Fibroblast of upper back skin (primary cell): ENCODE results near the gene RPL41.
A peak's percentile ranks its signal among the peaks of the same experiment; 100 is the strongest.
"Not testable (repeated sequence)": the region's sequence is repeated elsewhere in the genome, so short reads cannot be mapped to it uniquely, and the experiment has no call there.

ENCODE experiments used
- DNase-seq: peaks from one replicate; pipeline ENCODE4 v3.0.0-alpha.2; 2013

Gene RPL41

DNA sequence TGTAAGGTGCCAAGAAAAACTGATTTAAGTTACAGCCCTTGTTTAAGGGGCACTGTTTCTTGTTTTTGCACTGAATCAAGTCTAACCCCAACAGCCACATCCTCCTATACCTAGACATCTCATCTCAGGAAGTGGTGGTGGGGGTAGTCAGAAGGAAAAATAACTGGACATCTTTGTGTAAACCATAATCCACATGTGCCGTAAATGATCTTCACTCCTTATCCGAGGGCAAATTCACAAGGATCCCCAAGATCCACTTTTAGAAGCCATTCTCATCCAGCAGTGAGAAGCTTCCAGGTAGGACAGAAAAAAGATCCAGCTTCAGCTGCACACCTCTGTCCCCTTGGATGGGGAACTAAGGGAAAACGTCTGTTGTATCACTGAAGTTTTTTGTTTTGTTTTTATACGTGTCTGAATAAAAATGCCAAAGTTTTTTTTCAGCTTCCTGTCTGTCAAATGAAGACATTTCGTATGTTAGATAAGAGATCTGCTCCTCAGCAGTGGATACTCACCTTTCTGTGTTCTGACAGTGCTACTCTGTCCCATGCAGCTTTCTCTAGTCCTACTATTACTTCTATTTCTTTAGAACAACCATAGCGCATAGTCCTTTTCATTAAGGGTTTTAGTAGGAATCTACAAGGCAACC, 13.2 kb upstream of the RPL41 start:
- DNase-seq: no peak

DNA sequence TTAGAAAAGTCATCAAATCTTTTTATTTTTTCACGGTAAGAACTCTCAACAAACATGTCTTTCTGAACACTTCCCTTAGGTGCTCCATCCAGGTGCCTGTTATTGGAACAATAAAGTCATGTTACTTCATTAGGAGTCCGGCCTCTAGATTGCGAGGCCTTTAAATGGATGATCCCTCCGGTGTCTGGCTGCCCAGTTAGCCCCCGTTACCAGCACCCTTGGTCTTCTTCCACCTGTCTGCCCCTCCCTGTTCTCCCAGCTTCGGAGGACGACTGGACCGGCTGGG, 12.7 kb upstream of the RPL41 start:
- DNase-seq: no peak

DNA sequence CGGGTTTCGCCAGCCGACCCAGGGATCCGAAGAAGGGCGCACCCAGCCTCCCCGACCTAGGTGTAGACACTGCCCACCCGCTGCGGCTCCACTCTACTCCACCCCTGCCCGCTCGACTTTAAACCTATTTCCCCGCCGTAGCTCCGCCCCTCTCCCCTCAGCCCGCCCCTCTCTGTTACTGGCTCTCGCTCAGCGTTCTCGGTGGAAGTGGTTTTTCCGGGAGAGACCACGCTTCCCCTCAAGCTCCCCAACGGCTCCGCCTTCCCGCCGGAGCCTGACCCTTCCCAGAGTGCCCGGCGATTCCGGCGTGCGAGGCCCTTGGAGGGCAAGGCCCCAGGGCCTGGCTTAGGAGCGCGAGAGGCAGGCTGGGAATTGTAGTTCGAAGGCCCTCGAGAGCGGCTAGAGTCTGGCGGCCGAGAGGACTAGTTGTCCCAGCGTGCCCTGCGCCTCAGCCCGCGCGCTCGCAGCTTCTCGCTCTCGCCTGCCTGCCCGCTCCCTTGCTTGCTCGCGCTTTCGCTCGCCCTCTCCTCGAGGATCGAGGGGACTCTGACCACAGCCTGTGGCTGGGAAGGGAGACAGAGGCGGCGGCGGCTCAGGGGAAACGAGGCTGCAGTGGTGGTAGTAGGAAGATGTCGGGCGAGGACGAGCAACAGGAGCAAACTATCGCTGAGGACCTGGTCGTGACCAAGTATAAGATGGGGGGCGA, 12.2 kb upstream of the RPL41 start, which contains the start of gene PA2G4:
TSS of gene PA2G4 (plus strand) at position 451 of the 706 bp plus-strand sequence. CDS start at position 630, 179 bp downstream.
- peak; percentile 99 for DNase-seq

DNA sequence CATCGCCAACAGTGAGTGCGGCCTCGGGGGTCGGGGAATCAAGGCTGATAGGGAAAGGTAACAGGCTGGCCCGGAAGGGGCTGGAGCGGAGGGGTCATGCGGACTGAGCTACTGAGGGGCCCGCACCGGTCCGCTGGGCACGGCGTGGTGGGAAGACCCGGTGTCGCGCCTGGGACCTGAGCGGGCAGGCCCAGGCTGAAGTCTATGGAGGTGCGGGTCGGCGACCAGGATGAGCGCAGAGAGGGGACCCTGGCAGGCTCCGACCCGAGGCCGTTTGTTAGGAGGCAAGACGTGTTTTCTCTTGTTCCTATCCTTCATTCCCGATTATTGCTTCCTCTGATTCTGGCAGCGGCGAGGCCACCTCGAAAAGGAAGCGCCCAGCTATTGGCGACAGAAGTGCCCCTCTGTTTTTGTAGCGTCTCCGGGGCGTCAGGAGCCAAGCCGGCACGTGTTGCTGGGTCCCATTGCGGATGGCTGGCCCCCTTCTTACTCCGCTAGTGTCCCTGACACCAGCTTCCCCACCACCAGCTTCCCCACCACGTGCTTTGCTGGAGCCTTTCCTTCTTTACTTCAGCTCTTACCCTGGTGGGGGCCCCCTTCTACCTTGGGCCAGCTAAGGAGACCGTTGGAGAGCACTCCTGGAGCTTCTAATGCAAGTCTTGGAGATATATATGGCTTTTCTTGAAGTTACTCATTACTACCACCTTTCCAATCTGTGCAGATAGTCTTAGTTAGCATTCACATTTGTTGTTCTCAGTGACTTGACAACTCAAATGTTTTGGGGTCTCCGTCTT, 11.4 kb upstream of the RPL41 start:
- DNase-seq: no peak

DNA sequence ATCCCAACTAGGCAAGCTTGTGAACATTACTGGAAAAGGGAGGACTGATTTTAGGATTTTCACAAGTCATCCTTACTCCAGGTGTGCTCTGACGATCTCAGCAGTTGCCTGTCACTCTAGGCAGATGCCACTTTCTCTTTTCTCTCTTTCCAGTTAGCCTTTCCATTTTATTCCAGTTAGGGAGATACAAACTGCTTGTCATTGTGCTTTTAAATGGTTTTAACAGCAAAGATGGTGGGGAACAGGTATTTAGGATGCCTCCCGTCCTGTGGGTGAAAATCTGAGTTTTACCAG, 10.9 kb upstream of the RPL41 start:
- no peak for DNase-seq

DNA sequence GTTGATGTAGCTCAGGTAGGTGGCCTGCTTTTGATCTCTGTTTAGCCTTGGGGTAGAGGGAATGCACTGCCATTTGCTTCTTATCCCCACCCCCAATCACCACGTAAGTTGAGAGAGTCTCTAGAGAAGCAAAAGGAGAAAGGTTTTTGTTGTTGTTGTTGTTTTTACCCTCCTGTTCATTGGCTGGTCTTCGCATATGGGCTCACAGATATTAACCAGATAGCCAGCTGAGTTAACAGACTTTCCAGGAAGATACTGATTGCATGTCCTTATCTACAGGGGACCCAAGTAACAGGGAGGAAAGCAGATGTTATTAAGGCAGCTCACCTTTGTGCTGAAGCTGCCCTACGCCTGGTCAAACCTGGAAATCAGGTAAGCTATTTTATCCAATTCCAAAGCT, 9.2 kb upstream of the RPL41 start:
- no peak for DNase-seq

DNA sequence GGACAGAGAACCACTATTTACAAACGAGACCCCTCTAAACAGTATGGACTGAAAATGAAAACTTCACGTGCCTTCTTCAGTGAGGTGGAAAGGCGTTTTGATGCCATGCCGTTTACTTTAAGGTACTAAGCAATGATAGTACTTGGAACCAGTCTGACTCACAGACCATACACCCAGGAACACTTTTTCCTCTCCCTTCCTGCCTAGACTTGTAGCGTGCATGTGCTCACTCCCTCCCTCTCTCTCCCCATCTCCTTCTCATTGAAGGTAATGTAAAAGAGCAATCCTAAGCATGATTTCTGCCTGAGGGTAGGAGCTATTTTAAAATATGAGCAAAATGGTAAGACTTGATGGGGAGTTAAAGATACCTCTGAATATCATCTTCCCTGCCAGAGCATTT, 5.9 kb upstream of the RPL41 start:
- no peak for DNase-seq

DNA sequence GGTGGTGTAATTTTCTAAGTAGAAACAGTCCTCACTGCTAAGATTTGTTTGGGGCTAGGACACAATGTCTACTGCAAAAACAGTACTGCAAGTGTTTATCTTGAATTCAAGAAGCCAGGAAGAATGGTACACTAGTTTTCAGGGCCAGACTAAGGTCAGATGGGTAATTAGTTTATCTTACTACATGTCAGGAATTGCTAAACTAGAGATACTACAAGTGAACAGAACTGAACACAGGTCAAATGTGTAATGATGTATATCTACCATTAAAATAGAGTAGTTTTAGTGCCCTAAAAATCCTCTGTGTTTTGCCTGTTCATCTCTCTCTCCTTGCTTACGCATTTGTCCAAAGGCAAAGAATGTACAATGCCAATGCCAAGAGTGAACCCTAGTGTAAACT, 2.3 kb upstream of the RPL41 start:
- DNase-seq: no peak

DNA sequence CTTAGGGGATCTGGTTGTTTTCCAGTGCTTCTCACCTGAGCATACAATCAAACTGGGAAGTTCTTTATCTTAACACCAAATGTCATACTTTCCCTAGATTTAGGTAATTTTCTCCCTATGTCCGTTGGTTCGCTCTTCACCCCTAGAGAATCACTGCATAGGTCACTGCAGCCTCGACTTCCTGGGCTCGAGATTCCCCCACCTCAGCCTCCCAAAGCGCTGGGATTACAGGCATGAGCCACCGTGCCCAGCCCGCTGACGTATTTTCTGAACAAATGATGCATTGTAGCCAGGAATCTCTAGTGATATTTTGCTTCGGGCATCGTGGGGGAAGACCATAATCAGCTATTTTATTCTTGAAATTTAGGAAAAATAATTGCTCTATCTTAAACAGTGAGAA, 1.1 kb upstream of the RPL41 start:
- DNase-seq: no peak

DNA sequence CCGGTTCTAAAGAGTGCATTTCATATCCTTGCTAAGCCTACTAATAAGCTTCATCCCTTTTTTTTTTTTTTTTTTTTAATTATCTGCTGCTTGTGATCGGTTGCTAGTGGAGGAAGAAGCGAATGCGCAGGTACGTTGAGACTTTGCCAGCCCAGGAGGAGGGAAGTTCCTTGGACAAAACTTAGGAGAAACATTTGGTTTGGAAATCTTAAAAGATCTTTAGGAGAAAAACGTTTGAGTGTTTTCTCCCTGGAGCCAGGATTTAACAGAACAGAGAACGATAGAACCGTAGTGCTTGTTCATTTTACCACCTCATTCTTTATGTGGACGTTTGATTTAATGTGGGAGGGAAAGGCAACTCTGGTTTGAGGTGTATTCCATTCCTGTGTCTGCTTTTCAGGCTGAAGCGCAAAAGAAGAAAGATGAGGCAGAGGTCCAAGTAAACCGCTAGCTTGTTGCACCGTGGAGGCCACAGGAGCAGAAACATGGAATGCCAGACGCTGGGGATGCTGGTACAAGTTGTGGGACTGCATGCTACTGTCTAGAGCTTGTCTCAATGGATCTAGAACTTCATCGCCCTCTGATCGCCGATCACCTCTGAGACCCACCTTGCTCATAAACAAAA, 761 bp downstream of the RPL41 start:
- DNase-seq: not testable (repeated sequence)

DNA sequence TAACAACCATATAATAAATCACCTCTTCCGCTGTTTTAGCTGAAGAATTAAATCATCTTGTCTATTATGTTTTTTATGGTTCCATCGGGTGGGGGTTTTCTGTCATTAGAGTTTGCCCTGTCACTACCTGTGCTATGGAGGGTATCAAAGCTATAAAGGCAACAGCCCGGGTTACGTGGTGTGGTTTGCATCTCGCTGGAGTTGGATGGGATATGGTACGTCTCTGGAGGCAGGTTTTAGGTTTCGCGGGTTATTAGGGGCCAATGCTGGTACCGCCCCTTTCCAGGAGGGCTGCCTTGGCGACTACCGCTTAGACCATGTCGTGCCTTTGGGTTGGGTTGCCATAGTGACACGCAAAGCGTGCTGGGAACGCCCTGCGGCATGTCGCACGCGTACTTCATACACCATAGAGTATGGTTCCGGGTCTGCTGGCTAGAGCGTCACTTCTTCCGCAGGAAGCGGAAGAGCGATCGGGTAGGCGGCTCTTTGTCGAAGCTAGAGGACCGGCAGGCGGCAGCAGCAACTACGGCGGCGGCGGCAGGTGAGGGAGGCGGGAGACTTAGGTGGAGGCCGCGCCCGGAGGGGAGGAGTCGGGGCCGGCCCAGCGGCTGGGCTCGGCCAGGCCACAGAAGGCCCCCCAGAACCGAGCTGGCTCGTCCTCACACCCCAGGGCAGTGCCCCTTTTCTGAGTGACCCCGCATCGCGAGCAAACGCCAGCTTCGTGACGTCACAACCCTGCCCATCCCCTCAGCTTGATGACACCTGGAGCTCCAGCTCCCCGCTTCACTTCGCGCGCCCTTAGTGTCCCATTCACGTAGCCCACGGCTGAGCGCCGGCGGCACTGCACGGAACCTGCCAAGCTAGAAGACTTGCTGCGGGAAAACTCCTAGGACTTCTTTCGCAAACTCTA, 1.6 kb downstream of the RPL41 start, which contains the start of gene ZC3H10:
TSS of gene ZC3H10 (plus strand) at position 489 of the 910 bp plus-strand sequence. CDS start 2,297 bp downstream, outside the sequence.
- peak; percentile 99 for DNase-seq

DNA sequence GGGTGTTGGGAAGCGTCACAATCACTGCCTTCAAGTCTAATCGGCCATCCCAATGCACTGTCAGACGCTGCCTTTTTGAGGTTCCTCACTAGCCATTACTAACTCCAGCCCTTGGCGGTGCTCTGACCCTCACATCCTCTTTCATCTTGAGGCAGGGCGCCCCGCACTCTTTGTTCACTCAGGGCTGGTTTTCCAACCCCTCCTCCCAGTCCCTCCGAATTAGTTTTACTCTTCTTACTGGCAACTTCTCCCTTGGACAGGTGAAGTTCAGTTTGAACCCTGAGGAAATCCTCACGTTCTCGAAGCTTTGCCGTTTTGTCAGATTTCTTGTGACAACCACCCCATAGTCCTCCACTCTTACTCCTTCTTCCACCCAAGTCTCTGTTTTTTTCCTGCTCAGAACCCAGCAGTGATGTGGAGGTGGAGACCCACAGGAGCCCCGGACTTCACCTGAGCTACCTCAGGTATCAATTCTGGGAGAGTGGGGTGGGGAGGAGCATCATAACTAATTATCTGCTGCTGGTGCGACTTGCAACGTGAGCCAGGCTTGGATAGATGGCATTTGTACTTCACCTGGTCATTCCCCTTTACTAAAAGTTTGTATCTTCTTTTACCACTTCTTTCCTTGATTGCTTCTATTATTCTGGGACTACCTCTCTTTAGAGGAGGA, 2.4 kb downstream of the RPL41 start:
- DNase-seq: no peak

DNA sequence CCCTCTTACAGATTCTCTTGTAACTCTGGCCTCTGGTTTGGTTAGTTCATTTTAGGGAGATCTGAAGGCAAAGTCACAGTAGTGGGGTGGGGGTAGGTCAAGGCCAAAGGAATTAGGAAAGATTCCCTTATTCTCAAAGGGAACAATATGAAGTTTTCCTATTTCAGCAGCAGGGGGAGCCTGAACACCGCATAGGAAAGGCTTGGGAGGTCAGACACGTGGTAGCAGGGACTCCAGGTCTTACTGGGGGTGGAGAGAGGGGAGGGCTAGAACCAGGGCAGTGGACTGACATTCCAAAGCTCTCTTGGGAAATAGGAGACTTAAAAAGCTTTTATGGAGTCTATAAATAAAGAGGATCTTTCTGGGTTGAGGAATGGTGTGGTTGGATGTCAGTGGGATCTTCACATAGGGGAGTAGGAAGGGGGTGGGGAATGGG, 2.9 kb downstream of the RPL41 start:
- peak; percentile 95 for DNase-seq

DNA sequence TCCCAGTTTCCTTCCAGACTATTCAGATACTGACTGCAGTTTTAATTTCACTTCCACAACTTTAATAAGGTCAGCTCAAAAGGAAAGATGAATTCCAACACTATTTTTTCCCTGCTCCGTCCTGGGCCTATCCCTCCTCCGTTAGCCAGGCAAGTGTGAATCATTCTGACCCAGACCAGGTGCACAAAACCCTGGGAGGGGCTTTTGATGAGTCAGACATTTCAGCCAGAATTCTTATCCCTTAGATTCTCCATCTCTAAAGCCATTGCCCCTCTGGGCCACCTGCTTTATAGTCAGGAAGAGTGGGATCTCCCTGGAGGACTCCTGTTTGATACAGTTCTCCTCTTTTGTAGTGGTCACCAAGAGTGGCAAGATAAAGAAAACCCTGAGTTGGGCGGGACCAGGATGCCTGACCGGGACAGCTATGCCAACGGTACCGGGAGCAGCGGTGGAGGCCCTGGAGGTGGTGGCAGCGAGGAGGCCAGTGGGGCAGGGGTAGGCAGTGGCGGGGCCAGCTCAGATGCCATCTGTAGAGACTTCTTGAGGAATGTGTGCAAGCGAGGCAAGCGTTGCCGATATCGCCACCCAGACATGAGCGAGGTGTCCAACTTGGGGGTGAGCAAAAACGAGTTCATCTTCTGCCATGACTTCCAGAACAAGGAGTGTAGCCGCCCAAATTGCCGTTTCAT, 3.9 kb downstream of the RPL41 start:
- DNase-seq: no peak

DNA sequence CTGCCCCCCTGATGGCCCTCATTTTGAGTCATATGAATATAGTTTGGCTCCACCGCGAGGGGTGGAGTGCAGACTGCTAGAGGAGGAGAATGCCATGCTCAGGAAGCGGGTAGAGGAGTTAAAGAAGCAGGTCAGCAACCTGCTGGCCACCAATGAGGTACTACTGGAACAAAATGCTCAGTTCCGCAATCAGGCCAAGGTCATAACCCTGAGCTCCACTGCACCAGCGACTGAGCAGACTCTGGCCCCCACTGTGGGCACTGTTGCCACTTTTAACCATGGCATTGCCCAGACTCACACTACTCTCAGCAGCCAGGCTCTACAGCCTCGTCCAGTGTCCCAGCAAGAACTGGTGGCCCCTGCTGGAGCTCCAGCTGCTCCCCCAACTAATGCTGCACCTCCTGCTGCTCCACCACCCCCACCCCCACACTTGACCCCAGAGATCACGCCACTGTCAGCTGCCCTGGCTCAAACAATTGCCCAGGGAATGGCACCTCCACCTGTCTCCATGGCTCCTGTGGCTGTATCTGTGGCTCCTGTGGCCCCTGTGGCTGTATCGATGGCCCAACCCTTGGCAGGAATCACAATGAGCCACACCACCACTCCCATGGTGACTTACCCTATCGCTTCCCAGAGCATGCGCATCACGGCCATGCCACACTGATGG, 4.9 kb downstream of the RPL41 start:
- DNase-seq: no peak

DNA sequence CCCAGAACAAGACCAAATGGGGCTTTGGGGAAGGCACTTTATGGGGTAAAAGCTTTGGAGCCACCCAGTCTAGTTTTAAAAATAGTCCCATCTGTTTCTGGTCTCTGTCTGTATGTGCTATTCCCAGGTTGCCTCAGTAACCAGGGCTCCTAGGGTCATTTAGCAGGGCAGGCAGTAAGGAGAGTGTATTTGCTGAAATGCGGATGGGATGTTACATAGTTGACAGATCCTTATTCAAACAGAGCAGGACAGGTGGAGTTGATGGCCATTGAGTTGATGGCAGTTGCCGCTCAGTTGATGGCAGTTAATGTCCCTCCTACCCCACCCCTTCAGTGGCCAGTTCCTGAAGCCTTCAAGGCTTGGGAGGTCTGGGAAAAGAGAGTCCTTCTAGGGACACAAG, 6.2 kb downstream of the RPL41 start:
- no peak for DNase-seq

DNA sequence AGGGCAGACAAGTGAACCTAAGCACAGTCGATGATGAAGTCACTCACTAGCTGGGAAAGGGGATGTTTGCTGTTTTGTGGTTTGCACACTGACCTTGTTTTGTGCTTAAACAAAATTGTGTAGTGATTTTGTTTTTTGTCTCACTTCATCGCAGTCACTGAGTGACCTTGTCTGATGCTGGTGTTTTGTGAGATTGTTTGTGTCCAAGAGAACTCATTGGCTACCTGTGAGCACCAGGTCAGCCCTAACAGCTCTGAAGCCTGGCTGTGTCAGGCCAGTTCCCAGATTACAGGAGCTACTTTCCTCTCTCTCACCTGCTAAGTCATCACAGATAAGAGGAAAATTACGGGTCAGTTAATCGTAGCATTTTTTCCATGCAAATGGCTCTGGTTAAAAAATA, 7.7 kb downstream of the RPL41 start:
- no peak for DNase-seq

DNA sequence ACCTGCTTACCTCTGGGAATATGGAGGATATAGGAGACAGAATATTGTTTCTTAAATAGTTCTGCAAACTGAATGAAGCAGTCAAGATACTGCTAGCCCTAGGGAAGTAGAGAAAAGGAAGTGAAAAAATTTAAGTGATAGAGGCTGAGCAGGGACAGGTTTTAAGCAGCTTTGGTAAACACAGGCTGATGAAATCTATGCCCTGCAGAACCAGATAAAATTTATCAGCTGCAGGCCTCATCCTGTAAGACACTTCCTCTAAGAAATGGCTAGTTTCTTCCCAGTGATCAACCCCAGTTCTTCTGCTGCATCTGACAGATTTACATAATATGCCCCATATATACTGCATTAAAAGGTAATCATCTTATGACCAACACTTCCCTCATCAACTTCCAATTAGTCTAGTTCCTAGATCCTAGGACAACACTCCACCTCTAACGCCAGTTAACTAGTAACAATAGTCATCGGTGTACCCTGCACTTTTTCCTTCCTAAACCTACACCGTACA, 10.4 kb downstream of the RPL41 start:
- DNase-seq: no peak

DNA sequence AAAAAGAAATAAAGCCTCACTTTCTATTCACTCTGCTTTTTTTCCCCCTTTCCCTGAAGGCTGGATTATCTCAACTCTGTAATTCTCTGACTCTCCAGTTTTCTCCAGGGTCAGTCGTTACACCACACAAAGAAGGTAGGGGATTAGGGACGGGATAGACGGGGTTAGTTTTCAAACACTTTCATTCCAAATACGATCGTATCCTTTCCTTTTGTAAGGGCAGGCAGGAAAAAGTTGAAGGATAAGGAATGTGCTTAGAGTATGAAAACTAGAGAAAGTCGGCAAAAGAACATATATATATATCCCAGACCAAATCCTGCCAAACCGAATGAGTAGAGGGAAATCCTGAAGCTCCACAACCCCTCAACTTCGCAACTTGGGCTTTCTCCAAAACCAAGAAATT, 11.1 kb downstream of the RPL41 start:
- no peak for DNase-seq

DNA sequence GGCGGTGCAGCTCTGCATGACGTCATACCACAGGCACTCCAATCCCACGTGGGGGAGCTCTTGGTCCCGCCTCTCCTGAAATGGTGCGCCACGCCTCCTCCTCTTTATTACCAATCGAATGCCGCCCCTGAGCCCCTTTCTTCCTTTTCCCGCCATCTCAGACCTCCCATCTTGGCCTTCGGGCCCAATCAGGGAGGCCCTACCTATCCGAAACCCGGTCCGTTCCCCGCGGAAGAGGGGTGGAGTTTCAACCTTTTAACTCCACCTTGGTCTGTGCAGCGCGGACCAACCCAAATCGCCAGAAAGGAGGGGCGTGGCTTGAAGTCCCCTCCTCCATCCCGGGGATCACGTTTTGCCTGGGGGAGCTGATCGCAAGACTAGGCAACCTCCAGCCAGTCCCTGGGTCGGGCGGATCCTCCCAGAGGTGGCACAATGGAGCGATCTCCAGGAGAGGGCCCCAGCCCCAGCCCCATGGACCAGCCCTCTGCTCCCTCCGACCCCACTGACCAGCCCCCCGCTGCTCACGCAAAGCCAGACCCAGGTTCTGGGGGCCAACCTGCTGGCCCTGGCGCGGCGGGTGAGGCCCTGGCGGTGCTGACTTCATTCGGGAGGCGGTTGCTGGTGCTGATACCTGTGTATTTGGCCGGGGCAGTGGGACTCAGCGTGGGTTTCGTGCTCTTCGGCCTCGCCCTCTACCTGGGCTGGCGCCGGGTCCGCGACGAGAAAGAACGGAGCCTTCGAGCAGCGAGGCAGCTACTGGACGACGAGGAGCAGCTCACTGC, 11.6 kb downstream of the RPL41 start, which contains the start of gene ESYT1:
TSS of gene ESYT1 (plus strand) at position 380 of the 782 bp plus-strand sequence. CDS start at position 433, 53 bp downstream.
- peak; percentile 100 for DNase-seq
